Activated B cell treated with CpG ODN at 0.5 μM for 24 hours (primary cell): ENCODE results near the gene RALGAPA2. TPM values are rescaled to one million over a fixed set of nuclear protein-coding genes. Genes with fewer than 3 reads are reported as not detected.

Experiments used
- ATAC-seq: fragments of 200-7000 bp; cut with Tn5 transposase; one replicate; pipeline ENCODE4 v1.10.0; 2021; ENCODE audit warnings: low read depth, mild to moderate bottlenecking, moderate library complexity
- CTCF ChIA-PET: fragments of 350-600 bp; sonication (Branson Sonifier 250); formaldehyde crosslinking; loops from one replicate; lab custom pipeline; 2021; ENCODE audit warnings: antibody characterized with exemption; lab: Charles Lee
- POLR2A ChIA-PET: fragments of 350-600 bp; sonication (Branson Sonifier 250); formaldehyde crosslinking; loops from one replicate; lab custom pipeline; 2021; ENCODE audit warnings: antibody characterized with exemption; lab: Charles Lee
- DNase-seq: peaks from one replicate; pipeline ENCODE4 v3.0.0; 2022
- H3K27ac Mint-ChIP-seq: one replicate; pipeline ENCODE4 v1.8.0; 2020; ENCODE audit warnings: mixed read lengths
- H3K27me3 Mint-ChIP-seq: one replicate; pipeline ENCODE4 v1.8.0; 2021; ENCODE audit warnings: mixed read lengths
- H3K36me3 Mint-ChIP-seq: one replicate; pipeline ENCODE4 v1.8.0; 2021; ENCODE audit warnings: low read depth, mixed read lengths
- H3K4me1 Mint-ChIP-seq: one replicate; pipeline ENCODE4 v1.8.0; 2021; ENCODE audit warnings: mixed read lengths
- H3K4me3 Mint-ChIP-seq: one replicate; pipeline ENCODE4 v1.8.0; 2020; ENCODE audit warnings: mild to moderate bottlenecking, mixed read lengths
- H3K9me3 Mint-ChIP-seq: one replicate; pipeline ENCODE4 v1.8.0; 2020; ENCODE audit warnings: mixed read lengths
- CTCF ChIP-seq: fragments of 200-600 bp; IDR thresholded peaks from one replicate; pipeline ENCODE4 v1.8.0; 2022; ENCODE audit warnings: antibody characterized with exemption, mild to moderate bottlenecking
- intact Hi-C: fragments of 100-400 bp; cut with micrococcal nuclease; formaldehyde crosslinking; loops from one replicate; pipeline ENCODE4 v1.15.1; 2024
- total RNA-seq: library from RNA; stranded (reverse); gene quantifications from 2 replicates; pipeline ENCODE4 v1.2.3, GENCODE V29; 2022

The RALGAPA2 gene
- total RNA-seq, 1 donor from 2014 or later, result 19.2 TPM

- H3K4me3 Mint-ChIP-seq, result no peak overlapping the region
Measured at GRCh38 chr20:20664795-20665589, 47.5 kb downstream of the RALGAPA2 start.

GRCh38 chr20:20663841-20664240 is 48.6 kb downstream of the RALGAPA2 start:
- no peak for ATAC-seq
- H3K9me3 Mint-ChIP-seq, result no peaks in the 10 kb centered on the region
- POLR2A ChIA-PET, result no interaction called here
- no peak overlapping the region for H3K27ac Mint-ChIP-seq
- TF ChIP-seq CTCF, result no peak
- no peak overlapping the region for H3K4me3 Mint-ChIP-seq
- H3K36me3 Mint-ChIP-seq, result peaks cover 2% of the 10 kb centered on the region
- peaks cover 26% of the 10 kb centered on the region for H3K4me1 Mint-ChIP-seq
- no peak for DNase-seq
- CTCF ChIA-PET, result interaction anchor here (1.5 kb wide), 1 partner anchor 160 kb away, joined by 6 read pairs; no protein-coding TSS in a partner anchor
- no peaks in the 10 kb centered on the region for H3K27me3 Mint-ChIP-seq
- intact Hi-C loops, result loop anchor here (1.0 to 10.0 kb wide), 3 partner anchors 161 to 841 kb away; partner anchors contain the start of gene KIZ

More at GRCh38 chr20:20664795-20665589, 47.5 kb downstream of the RALGAPA2 start:
- no peak for DNase-seq
- no peaks in the 10 kb centered on the region for H3K27me3 Mint-ChIP-seq
- TF ChIP-seq CTCF, result no peak
- intact Hi-C loops, result loop anchor here (1.0 to 10.0 kb wide), 3 partner anchors 160 to 840 kb away; partner anchors contain the start of gene KIZ
- peaks cover 36% of the 10 kb centered on the region for H3K4me1 Mint-ChIP-seq
- ChIA-PET POLR2A (no interaction called here), CTCF (interaction anchor here (1.2 to 3.4 kb wide), 4 partner anchors 12 to 195 kb away, joined by 3 to 26 read pairs (median 4); no protein-coding TSS in a partner anchor)
- peaks cover 2% of the 10 kb centered on the region for H3K36me3 Mint-ChIP-seq
- no peak for ATAC-seq
- no peaks in the 10 kb centered on the region for H3K9me3 Mint-ChIP-seq
- no peak overlapping the region for H3K27ac Mint-ChIP-seq

- intact Hi-C loops, result no loop called here
- CTCF ChIA-PET, result no interaction called here
- H3K4me3 Mint-ChIP-seq, result no peak overlapping the region
- no peaks in the 10 kb centered on the region for H3K9me3 Mint-ChIP-seq
- no peak overlapping the region for H3K27ac Mint-ChIP-seq
- DNase-seq (no peak), ATAC-seq (no peak)
- no peaks in the 10 kb centered on the region for H3K27me3 Mint-ChIP-seq
- POLR2A ChIA-PET, result interaction anchor here (1.7 kb wide), 1 partner anchor 10 kb away, joined by 4 read pairs; no protein-coding TSS in a partner anchor
- peaks cover 10% of the 10 kb centered on the region for H3K36me3 Mint-ChIP-seq
- no peak for TF ChIP-seq CTCF
- no peaks in the 10 kb centered on the region for H3K4me1 Mint-ChIP-seq
Measured at GRCh38 chr20:20658871-20659431, 53.5 kb downstream of the RALGAPA2 start.

GRCh38 chr20:20658123-20658522 is 54.3 kb downstream of the RALGAPA2 start:
- Mint-ChIP-seq H3K27ac (no peak overlapping the region), H3K4me3 (no peak overlapping the region), H3K36me3 (peaks cover 11% of the 10 kb centered on the region), H3K4me1 (no peaks in the 10 kb centered on the region), H3K9me3 (no peaks in the 10 kb centered on the region), H3K27me3 (no peaks in the 10 kb centered on the region)
- DNase-seq (no peak), ATAC-seq (no peak)
- no peak for TF ChIP-seq CTCF
- intact Hi-C loops, result no loop called here
- CTCF ChIA-PET, result interaction anchor here (1.1 kb wide), 1 partner anchor 167 kb away, joined by 3 read pairs; no protein-coding TSS in a partner anchor
- POLR2A ChIA-PET, result interaction anchor here (1.7 kb wide), 1 partner anchor 11 kb away, joined by 4 read pairs; no protein-coding TSS in a partner anchor

GRCh38 chr20:20657092-20657491 is 55.4 kb downstream of the RALGAPA2 start:
- no peak for TF ChIP-seq CTCF
- no peak overlapping the region for H3K4me3 Mint-ChIP-seq
- no peak for DNase-seq
- no peaks in the 10 kb centered on the region for H3K9me3 Mint-ChIP-seq
- intact Hi-C loops, result no loop called here
- peaks cover 17% of the 10 kb centered on the region for H3K36me3 Mint-ChIP-seq
- no peak overlapping the region for H3K27ac Mint-ChIP-seq
- no peaks in the 10 kb centered on the region for H3K27me3 Mint-ChIP-seq
- ChIA-PET CTCF (no interaction called here), POLR2A (no interaction called here)
- no peaks in the 10 kb centered on the region for H3K4me1 Mint-ChIP-seq
- no peak for ATAC-seq
